K562 (cell line): ENCODE measurements around the gene C1orf21. TPM values are rescaled to one million over a fixed set of nuclear protein-coding genes. Genes with fewer than 3 reads are reported as not detected.

Experiments used
- CUX1 ChIP-seq: fragments of 200-800 bp; sonication (Bioruptor generic); IDR thresholded peaks from 2 replicates; pipeline ENCODE4 v1.6.1; 2016; ENCODE audit warnings: missing genetic modification characterization, missing compliant biosample characterization
- HMGXB4 ChIP-seq: sonication (generic); formaldehyde crosslinking; IDR thresholded peaks from 2 replicates; pipeline ENCODE4 v1.8.1; 2023; ENCODE audit warnings: mild to moderate bottlenecking, missing genetic modification reagents
- HNRNPLL ChIP-seq: fragments of 200-400 bp; formaldehyde crosslinking; IDR thresholded peaks from 2 replicates; pipeline ENCODE4 v1.6.1; 2017; ENCODE audit warnings: low read length, low read depth, mild to moderate bottlenecking; ENCODE audit not compliant: poor library complexity, severe bottlenecking
- polyA plus RNA-seq, 8 experiments: library from polyadenylated mRNA; depleted of rRNA in 4 of 8; stranded (reverse) in 5 of 8; unstranded in 3 of 8; fragments of >200 nt; fragmentation: Nextera tagmentation in 2 of 8; fragmentation: Illumina TruSeq in 1 of 8; extraction: Ambion mirVana in 2 of 8; extraction: Trizol in 1 of 8; gene quantifications; 2 replicates each; pipeline versions ENCODE4 v1.2.1 to v1.2.3, GENCODE V29; 2011 to 2014; ENCODE audit warnings: inconsistent platforms in 1 of 8, missing spikeins in 1 of 8
- total RNA-seq, 7 experiments: library from RNA; depleted of rRNA in 6 of 7; stranded (reverse); fragments of >200 nt in 6 of 7; fragmentation: Illumina TruSeq in 2 of 7; extraction: Trizol in 2 of 7; gene quantifications; 2 replicates each; pipeline versions ENCODE4 v1.2.1 to v1.2.3, GENCODE V29; 2011 to 2021; ENCODE audit warnings: low replicate concordance in 1 of 7

Gene C1orf21
- total and polyA plus RNA-seq, 9 of the 15 experiments (the other 6 are each of a cell fraction or from before 2014, with no cell fraction given), result under 0.01 to 0.31 (median 0.07) TPM

GRCh38 chr1:184542291-184542690 lies 155.5 kb downstream of the C1orf21 start (continued):
- TF ChIP-seq CUX1 (CRISPR knock-in tag) (no peak), HNRNPLL (no peak), HMGXB4 (CRISPR knock-in tag) (no peak)
